G401.6 (cell line): Measurements from ENCODE around the gene WARS2.

Source experiments
- FAIRE-seq: peaks from 2 replicates; lab custom pipeline; 2012; peaks lifted over from hg19 to GRCh38; lab: Jason Lieb, UNC

WARS2 gene

DNA sequence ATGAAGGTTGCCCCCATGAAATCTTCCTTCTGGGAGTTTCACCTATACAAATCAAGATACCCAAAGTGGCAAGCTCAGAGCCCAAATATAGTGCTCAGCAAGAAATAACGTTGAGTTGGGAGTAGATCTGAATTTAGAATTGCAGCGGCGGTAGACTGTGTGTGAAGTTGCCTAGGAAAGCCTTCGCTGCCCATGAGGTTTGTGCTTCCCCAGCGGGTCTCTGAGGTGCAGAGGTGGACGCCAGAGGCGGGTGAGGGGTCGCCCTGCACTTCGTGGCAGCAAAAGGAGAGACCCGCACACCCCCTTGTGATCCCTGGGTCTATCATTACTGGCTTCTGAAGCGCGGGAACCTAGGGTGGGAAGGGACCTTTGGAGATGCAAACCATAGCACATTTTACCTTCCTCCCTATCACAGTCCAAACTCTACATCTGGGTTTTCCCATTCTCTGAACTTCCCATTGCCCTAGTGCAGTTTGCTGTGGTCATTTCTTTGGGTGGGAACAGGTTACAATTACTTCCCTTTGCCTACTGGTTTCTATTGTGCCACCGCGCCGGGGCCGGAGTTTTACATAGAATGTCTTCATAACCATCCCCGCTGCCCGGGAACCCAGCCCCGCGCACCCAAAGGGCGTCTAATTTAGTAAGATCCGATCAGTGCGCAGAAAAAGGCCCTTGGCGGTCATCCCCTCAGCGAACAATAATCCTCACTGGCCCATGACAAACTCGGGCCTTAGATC is 157.5 kb downstream of the WARS2 start:
- FAIRE-seq, result no peak

DNA sequence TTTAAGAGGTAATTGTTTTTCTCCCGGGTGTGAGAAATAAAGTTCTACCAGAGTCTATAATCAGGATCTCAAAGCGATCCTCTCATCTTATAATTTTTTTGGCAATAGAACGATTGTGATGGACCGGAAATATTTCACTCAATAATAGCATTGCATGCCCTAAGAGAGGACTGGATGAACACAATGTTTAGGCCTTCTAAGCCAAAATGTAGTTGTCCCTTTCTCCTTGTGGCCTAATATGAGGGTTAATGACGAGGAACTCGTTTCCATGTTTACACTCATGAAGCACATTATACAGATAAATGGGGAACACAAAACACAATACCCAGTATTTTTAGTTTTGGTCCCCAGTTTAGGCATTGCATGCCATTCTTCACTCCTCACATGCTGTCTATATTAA is 158.2 kb downstream of the WARS2 start:
- FAIRE-seq, result no peak

DNA sequence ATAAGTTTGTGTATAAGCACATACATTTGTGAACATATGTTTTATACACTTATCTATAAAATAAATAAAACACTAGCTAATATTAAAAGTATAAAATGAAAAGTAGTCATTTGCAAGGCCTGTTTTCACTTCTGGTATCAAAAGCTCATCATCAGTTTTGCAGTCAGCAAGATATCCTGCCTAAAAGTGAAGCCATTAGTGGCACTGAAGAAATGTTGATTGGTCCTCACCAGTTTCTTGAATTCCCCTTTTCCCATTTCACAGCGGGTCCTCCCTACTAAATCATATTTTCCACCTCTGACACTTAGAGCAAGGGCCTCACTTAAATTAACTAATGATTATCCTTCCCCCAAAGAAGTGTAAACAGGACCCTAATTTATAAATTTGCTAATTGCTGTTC is 159.0 kb downstream of the WARS2 start:
- no peak for FAIRE-seq
